K562 (cell line): Measurements from ENCODE around the gene ZNF521. TPM values are rescaled to one million over a fixed set of nuclear protein-coding genes. Genes with fewer than 3 reads are reported as not detected.

ENCODE experiments used
- ATAC-seq: fragments of 200-7000 bp; cut with Tn5 transposase; 3 replicates; pipeline ENCODE4 v1.9.1; 2020; ENCODE audit warnings: moderate library complexity
- BruUV-seq: library from RNA; stranded (reverse); fragments of 400-500 nt; replicated peaks from 2 replicates; lab custom pipeline; 2021; lab: Mats Ljungman, UMichigan
- CTCF ChIA-PET: fragments of 300-600 bp; formaldehyde crosslinking; extraction: SDS; loops from one replicate; lab custom pipeline; 2021; ENCODE audit warnings: low intra/inter-chr PET ratio; lab: Yijun Ruan, JAX
- POLR2A ChIA-PET: fragments of 300-600, 350-650 bp; sonication (Branson Sonifier 250); formaldehyde crosslinking; extraction: SDS; loops from one replicate; lab custom pipeline; 2021; ENCODE audit warnings: antibody characterized with exemption, inconsistent platforms; lab: Yijun Ruan, JAX
- DNase-seq, 4 experiments: peaks; one replicate each; pipeline versions ENCODE4 v3.0.0 to v3.0.0-alpha.2; 2011 to 2018; ENCODE audit warnings: low spot score in 3 of 4, mixed read lengths in 3 of 4; ENCODE audit errors: extremely low read depth in 1 of 4
- FAIRE-seq: peaks from 2 replicates; lab custom pipeline; 2011; peaks lifted over from hg19 to GRCh38; lab: Jason Lieb, UNC
- H2AFZ ChIP-seq: 2 replicates; pipeline ENCODE4 v1.6.0; 2011; ENCODE audit warnings: low read depth, low read length, control low read depth, inconsistent platforms
- H3K27ac ChIP-seq: fragments of 200-600 bp; 3 replicates; pipeline ENCODE4 v1.8.0; 2011; ENCODE audit warnings: low read depth, mild to moderate bottlenecking, control low read depth, inconsistent platforms, low read length, moderate library complexity, mixed read lengths; ENCODE audit errors: extremely low read depth
- H3K27me3 ChIP-seq, 2 experiments: fragments of 300-600 bp in 1 of 2; 2 replicates in 1 of 2; 3 replicates in 1 of 2; pipeline versions ENCODE4 v1.6.0 to v1.8.0; 2011; ENCODE audit warnings: inconsistent platforms in 2 of 2, low read length in 2 of 2, mild to moderate bottlenecking in 1 of 2, mixed read lengths in 1 of 2, moderate library complexity in 1 of 2; ENCODE audit not compliant: control insufficient read depth in 2 of 2, insufficient read depth in 2 of 2
- H3K36me3 ChIP-seq: fragments of 300-600 bp; 3 replicates; pipeline ENCODE4 v1.8.0; 2011; ENCODE audit warnings: mild to moderate bottlenecking, low read length, inconsistent platforms; ENCODE audit not compliant: control insufficient read depth, insufficient read depth
- H3K4me1 ChIP-seq, 2 experiments: fragments of 200-600 bp in 1 of 2; replicated peaks in 1 of 2; 2 replicates in 1 of 2; 3 replicates in 1 of 2; pipeline versions ENCODE4 v1.5.1 to v1.8.0; 2011; ENCODE audit warnings: inconsistent platforms in 2 of 2, low read length in 2 of 2, mild to moderate bottlenecking in 1 of 2, mixed read lengths in 1 of 2, moderate library complexity in 1 of 2; ENCODE audit not compliant: control insufficient read depth in 2 of 2, insufficient read depth in 2 of 2
- H3K4me2 ChIP-seq: 2 replicates; pipeline ENCODE4 v1.6.1; 2011; ENCODE audit warnings: low read length, control low read depth, inconsistent platforms, mixed read lengths; ENCODE audit not compliant: insufficient read depth
- H3K4me3 ChIP-seq: fragments of 200-600 bp; sonication (generic), shearing (Covaris generic); 2 replicates; pipeline ENCODE4 v1.5.1; 2016; ENCODE audit warnings: control low read depth, inconsistent platforms
- H3K79me2 ChIP-seq: fragments of 200-600 bp; 3 replicates; pipeline ENCODE4 v1.8.0; 2011; ENCODE audit warnings: low read length, inconsistent platforms; ENCODE audit not compliant: control insufficient read depth, insufficient read depth
- H3K9ac ChIP-seq, 2 experiments: 2 replicates each; pipeline versions ENCODE4 v1.6.0 to v1.6.1; 2011; ENCODE audit warnings: low read depth in 2 of 2, low read length in 2 of 2, control low read depth in 1 of 2, inconsistent platforms in 1 of 2, mild to moderate bottlenecking in 1 of 2, mixed read lengths in 1 of 2; ENCODE audit not compliant: insufficient read depth in 1 of 2
- H3K9me1 ChIP-seq: one replicate; pipeline ENCODE4 v1.6.0; 2011; ENCODE audit warnings: inconsistent platforms, mild to moderate bottlenecking, low read length, moderate library complexity; ENCODE audit not compliant: control insufficient read depth, insufficient read depth
- H3K9me3 ChIP-seq: replicated peaks from 2 replicates; pipeline ENCODE4 v1.5.1; 2011; ENCODE audit warnings: low read depth, low read length, inconsistent platforms; ENCODE audit not compliant: control insufficient read depth, insufficient read depth
- H4K20me1 ChIP-seq: replicated peaks from 2 replicates; pipeline ENCODE4 v1.6.1; 2011; ENCODE audit warnings: low read length, inconsistent platforms, mixed read lengths; ENCODE audit not compliant: control insufficient read depth, insufficient read depth
- BHLHE40 ChIP-seq: IDR thresholded peaks from 2 replicates; pipeline ENCODE4 v1.6.1; 2011; ENCODE audit warnings: low read length, improper control_type of control experiment
- CBFA2T3 ChIP-seq: fragments of 450-650 bp; IDR thresholded peaks from 2 replicates; pipeline ENCODE4 v1.6.1; 2017
- ELF4 ChIP-seq: fragments of 450-650 bp; formaldehyde crosslinking; IDR thresholded peaks from 2 replicates; pipeline ENCODE4 v1.4.0; 2022; ENCODE audit warnings: missing genetic modification characterization
- FOXA3 ChIP-seq, 2 experiments: fragments of 450-650 bp in 1 of 2; sonication (generic) in 1 of 2; formaldehyde crosslinking; IDR thresholded peaks in 1 of 2; conservative IDR thresholded peaks in 1 of 2; 2 replicates each; pipeline versions ENCODE4 v1.4.0 to v1.8.0; 2020 to 2022; ENCODE audit warnings: mild to moderate bottlenecking in 2 of 2, missing genetic modification reagents in 1 of 2
- HOXB6 ChIP-seq: fragments of 250-450 bp; sonication (Bioruptor Pico); IDR thresholded peaks from 2 replicates; pipeline ENCODE4 v1.5.1; 2022; ENCODE audit warnings: mild to moderate bottlenecking, borderline replicate concordance
- JUND ChIP-seq, 2 experiments: IDR thresholded peaks; 2 replicates in 1 of 2; 3 replicates in 1 of 2; pipeline ENCODE4 v1.6.1; 2011; ENCODE audit warnings: borderline replicate concordance in 2 of 2, low read depth in 2 of 2, low read length in 2 of 2, improper control_type of control experiment in 1 of 2, missing biosample characterization in 1 of 2, missing genetic modification characterization in 1 of 2, missing genetic modification reagents in 1 of 2
- MYNN ChIP-seq, 2 experiments: sonication (generic); formaldehyde crosslinking in 1 of 2; IDR thresholded peaks; 2 replicates each; pipeline versions ENCODE4 v1.5.0 to v1.6.1; 2016 to 2020; ENCODE audit warnings: antibody characterized with exemption in 1 of 2, missing genetic modification reagents in 1 of 2
- RFX5 ChIP-seq: IDR thresholded peaks from 2 replicates; pipeline ENCODE4 v1.6.1; 2011; ENCODE audit warnings: low read depth, mild to moderate bottlenecking, improper control_type of control experiment, low read length
- RHOXF2B ChIP-seq: fragments of 250-450 bp; sonication (Bioruptor Pico); conservative IDR thresholded peaks from 2 replicates; pipeline ENCODE4 v1.5.1; 2021
- SIX5 ChIP-seq, 2 experiments: IDR thresholded peaks; 2 replicates each; pipeline ENCODE4 v1.6.1; 2011; ENCODE audit warnings: low read length in 2 of 2, borderline replicate concordance in 1 of 2, low read depth in 1 of 2, mild to moderate bottlenecking in 1 of 2, moderate library complexity in 1 of 2; ENCODE audit not compliant: insufficient read depth in 1 of 2
- TAF15 ChIP-seq: fragments of 200-400 bp; formaldehyde crosslinking; IDR thresholded peaks from 2 replicates; pipeline ENCODE4 v1.6.1; 2017; ENCODE audit warnings: mild to moderate bottlenecking, low read depth, low read length, moderate library complexity
- ZBTB40 ChIP-seq, 2 experiments: fragments of 450-650 bp in 1 of 2; sonication (generic) in 1 of 2; formaldehyde crosslinking in 1 of 2; IDR thresholded peaks; 2 replicates each; pipeline versions ENCODE4 v1.7.1 to v1.9.0; 2016 to 2022; ENCODE audit warnings: inconsistent platforms in 1 of 2, mild to moderate bottlenecking in 1 of 2, missing genetic modification reagents in 1 of 2
- ZNF586 ChIP-seq: fragments of 450-650 bp; formaldehyde crosslinking; conservative IDR thresholded peaks from 2 replicates; pipeline ENCODE4 v1.4.0; 2020; ENCODE audit warnings: mild to moderate bottlenecking, moderate library complexity
- ZNF76 ChIP-seq: fragments of 250-450 bp; sonication (Bioruptor Pico); IDR thresholded peaks from 2 replicates; pipeline ENCODE4 v1.4.0; 2020; ENCODE audit warnings: mild to moderate bottlenecking, moderate library complexity, borderline replicate concordance
- WGBS: fragments of 100-300 bp; shearing (Covaris generic); methylation state at CpG from one replicate; pipeline ENCODE4 v1.1.6; 2016; ENCODE audit warnings: low coverage, mixed read lengths; ENCODE audit not compliant: insufficient coverage; ENCODE audit errors: missing lambda C conversion rate; 5-methylcytosine and 5-hydroxymethylcytosine counted together
- in situ Hi-C: fragments of 300-500 bp; cut with MboI; formaldehyde crosslinking; loops from 4 replicates; pipeline ENCODE4 v1.15.0; 2018; ENCODE audit warnings: inconsistent platforms, mixed read lengths
- intact Hi-C: fragments of 100-400 bp; cut with micrococcal nuclease; formaldehyde crosslinking; loops from 2 replicates; pipeline ENCODE4 v1.14.2; 2022
- polyA plus RNA-seq, 8 experiments: library from polyadenylated mRNA; depleted of rRNA in 4 of 8; stranded (reverse) in 5 of 8; unstranded in 3 of 8; fragments of >200 nt; fragmentation: Nextera tagmentation in 2 of 8; fragmentation: Illumina TruSeq in 1 of 8; extraction: Ambion mirVana in 2 of 8; extraction: Trizol in 1 of 8; gene quantifications; 2 replicates each; pipeline versions ENCODE4 v1.2.1 to v1.2.3, GENCODE V29; 2011 to 2014; ENCODE audit warnings: inconsistent platforms in 1 of 8, missing spikeins in 1 of 8
- total RNA-seq, 7 experiments: library from RNA; depleted of rRNA in 6 of 7; stranded (reverse); fragments of >200 nt in 6 of 7; fragmentation: Illumina TruSeq in 2 of 7; extraction: Trizol in 2 of 7; gene quantifications; 2 replicates each; pipeline versions ENCODE4 v1.2.1 to v1.2.3, GENCODE V29; 2011 to 2021; ENCODE audit warnings: low replicate concordance in 1 of 7

Gene ZNF521
- total and polyA plus RNA-seq, 9 of the 15 experiments (the other 6 are each of a cell fraction or from before 2014, with no cell fraction given): 1.2 to 5.8 (median 1.6) TPM

GRCh38 chr18:25300492-25300891 lies 51.5 kb downstream of the ZNF521 start:
- BruUV-seq: no TSS peak
- Histone ChIP-seq H3K27ac (no peak overlapping the region), H3K79me2 (no peaks in the 10 kb centered on the region), H3K36me3 (no peaks in the 10 kb centered on the region), H3K4me1 (no peaks in the 10 kb centered on the region), H3K4me2 (no peak overlapping the region), H3K9me1 (no peaks in the 10 kb centered on the region), H3K9me3 (no peaks in the 10 kb centered on the region), H3K9ac (no peak overlapping the region), H3K4me3 (no peak overlapping the region), H2AFZ (no peak overlapping the region), H4K20me1 (no peaks in the 10 kb centered on the region), H3K27me3 (no peaks in the 10 kb centered on the region)
- no peak for FAIRE-seq
- CTCF ChIA-PET: no interaction called here
- DNase-seq: no peak
- 2% methylated on average over 2 of the region's 2 CpGs for WGBS
- intact Hi-C loops (no loop called here), in situ Hi-C loops (no loop called here)
- POLR2A ChIA-PET: no interaction called here
- no peak for ATAC-seq
- TF ChIP-seq FOXA3 (CRISPR knock-in tag; conservative IDR thresholded peaks at IDR 0.05 in 1 of 2, IDR thresholded peaks at IDR 0.05 in 1 of 2) (no peak), JUND (IDR thresholded peaks at IDR 0.05; ENCODE audit: borderline replicate concordance, low read depth, low read length) (no peak), JUND (tag; IDR thresholded peaks at IDR 0.05; ENCODE audit: borderline replicate concordance, low read depth, low read length) (no peak), ZNF76 (CRISPR knock-in tag) (no peak), BHLHE40 (no peak), ZBTB40 (IDR thresholded peaks at IDR 0.05) (peak; percentile 59; the same call in 1 of the 2 replicates), ZBTB40 (CRISPR knock-in tag; IDR thresholded peaks at IDR 0.05) (no peak), RFX5 (no peak), SIX5 (IDR thresholded peaks at IDR 0.05; ENCODE audit: borderline replicate concordance in 1 of 2, insufficient read depth in 1 of 2, low read depth in 1 of 2, low read length in 2 of 2) (no peak), CBFA2T3 (no peak), HOXB6 (CRISPR knock-in tag) (0 out of 2 replicates have a peak, but pooled peaks have one; percentile 11), RHOXF2B (CRISPR knock-in tag) (no peak), MYNN (IDR thresholded peaks at IDR 0.05) (no peak), MYNN (CRISPR knock-in tag; IDR thresholded peaks at IDR 0.05) (no peak), ZNF586 (CRISPR knock-in tag) (no peak), TAF15 (no peak), ELF4 (CRISPR knock-in tag) (no peak)
